ENCODE measurements around the gene SLC45A1.

DNA sequence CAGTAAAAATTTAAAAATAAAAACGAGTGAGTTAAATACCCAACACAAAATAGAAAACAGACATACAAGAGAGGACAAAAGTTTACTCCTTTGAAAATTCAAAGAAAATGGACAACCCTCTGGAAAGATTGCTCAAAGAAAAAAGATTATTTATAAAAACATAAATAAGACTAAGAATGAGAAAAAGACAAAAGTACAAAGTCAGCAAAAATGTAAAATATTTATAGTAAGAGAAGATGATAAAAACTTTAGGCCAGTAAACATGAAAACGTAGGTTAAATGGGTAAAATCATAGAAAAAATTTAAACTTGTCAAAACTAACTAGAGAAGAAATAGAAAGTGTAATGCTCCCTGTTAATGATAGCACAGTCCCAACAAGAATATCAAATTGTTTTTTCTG, 31.9 kb upstream of the SLC45A1 start:
- TF ChIP-seq, protein P1, sequence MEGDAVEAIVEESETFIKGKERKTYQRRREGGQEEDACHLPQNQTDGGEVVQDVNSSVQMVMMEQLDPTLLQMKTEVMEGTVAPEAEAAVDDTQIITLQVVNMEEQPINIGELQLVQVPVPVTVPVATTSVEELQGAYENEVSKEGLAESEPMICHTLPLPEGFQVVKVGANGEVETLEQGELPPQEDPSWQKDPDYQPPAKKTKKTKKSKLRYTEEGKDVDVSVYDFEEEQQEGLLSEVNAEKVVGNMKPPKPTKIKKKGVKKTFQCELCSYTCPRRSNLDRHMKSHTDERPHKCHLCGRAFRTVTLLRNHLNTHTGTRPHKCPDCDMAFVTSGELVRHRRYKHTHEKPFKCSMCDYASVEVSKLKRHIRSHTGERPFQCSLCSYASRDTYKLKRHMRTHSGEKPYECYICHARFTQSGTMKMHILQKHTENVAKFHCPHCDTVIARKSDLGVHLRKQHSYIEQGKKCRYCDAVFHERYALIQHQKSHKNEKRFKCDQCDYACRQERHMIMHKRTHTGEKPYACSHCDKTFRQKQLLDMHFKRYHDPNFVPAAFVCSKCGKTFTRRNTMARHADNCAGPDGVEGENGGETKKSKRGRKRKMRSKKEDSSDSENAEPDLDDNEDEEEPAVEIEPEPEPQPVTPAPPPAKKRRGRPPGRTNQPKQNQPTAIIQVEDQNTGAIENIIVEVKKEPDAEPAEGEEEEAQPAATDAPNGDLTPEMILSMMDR (conservative IDR thresholded peaks at IDR 0.05), result no peak
- no peak for TF ChIP-seq ZFX (IDR thresholded peaks at IDR 0.05)
